ENCODE data around the gene CLEC12A. TPM values are rescaled to one million over a fixed set of nuclear protein-coding genes. Genes with fewer than 3 reads are reported as not detected.
A peak's percentile ranks its signal among the peaks of the same experiment; 100 is the strongest.

The CLEC12A gene
- 33.7 TPM for total RNA-seq

DNA sequence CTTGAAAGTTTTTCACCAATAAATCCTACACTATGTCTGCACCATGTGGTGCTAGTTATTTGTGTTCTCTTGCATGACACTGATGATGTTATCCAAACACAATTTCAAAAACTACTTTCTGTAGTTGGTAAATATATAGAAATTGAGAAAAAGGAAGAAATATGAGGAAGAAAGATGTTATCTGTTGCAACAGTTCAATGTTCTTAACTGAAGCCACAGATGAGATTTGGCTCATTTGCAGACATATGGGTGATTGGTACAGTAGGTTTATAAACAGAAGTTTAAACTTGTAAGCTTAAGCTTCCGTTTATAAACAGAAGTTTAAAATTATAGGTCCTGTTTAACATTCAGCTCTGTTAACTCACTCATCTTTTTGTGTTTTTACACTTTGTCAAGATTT, at the start of gene CLEC12A:
Gene CLEC12A (plus strand): TSS at position 229 of the 400 bp plus-strand sequence. CDS start 188 bp downstream, outside the sequence.
- Histone ChIP-seq H3K27me3 (ENCODE audit: insufficient read depth, low read length) (no peaks in the 10 kb centered on the region), H3K4me1 (ENCODE audit: insufficient read depth, low read length) (peaks cover 38% of the 10 kb centered on the region), H3K4me3 (ENCODE audit: low read length) (peak within 1 kb of the TSS; percentile 52), H3K9me3 (ENCODE audit: low read depth, low read length) (no peaks in the 10 kb centered on the region)

DNA sequence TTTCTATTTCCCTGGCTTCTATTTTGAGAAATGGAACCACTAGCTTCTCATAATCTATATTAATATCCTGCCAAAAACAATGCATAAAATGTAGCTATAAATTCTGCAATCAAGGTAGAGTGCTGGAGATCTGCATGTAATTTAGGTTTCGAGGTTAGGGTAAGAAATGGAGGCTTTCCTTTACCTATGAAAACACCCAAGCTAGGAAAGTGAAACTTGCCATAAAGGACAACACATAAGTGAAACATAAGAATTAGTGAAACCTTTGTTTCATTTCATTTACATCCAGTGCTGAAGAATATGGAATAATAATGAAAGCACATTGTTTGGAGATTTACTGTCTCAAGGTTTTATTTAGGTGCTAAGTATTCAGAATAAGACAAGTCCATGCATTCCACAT, 48.8 kb upstream of the CLEC12A start:
- H3K27me3 ChIP-seq (ENCODE audit: insufficient read depth, low read length): no peaks in the 10 kb centered on the region
- no peaks in the 10 kb centered on the region for H3K4me1 ChIP-seq (ENCODE audit: insufficient read depth, low read length)
- H3K4me3 ChIP-seq (ENCODE audit: low read length): no peak overlapping the region
- H3K9me3 ChIP-seq (ENCODE audit: low read depth, low read length): no peaks in the 10 kb centered on the region

DNA sequence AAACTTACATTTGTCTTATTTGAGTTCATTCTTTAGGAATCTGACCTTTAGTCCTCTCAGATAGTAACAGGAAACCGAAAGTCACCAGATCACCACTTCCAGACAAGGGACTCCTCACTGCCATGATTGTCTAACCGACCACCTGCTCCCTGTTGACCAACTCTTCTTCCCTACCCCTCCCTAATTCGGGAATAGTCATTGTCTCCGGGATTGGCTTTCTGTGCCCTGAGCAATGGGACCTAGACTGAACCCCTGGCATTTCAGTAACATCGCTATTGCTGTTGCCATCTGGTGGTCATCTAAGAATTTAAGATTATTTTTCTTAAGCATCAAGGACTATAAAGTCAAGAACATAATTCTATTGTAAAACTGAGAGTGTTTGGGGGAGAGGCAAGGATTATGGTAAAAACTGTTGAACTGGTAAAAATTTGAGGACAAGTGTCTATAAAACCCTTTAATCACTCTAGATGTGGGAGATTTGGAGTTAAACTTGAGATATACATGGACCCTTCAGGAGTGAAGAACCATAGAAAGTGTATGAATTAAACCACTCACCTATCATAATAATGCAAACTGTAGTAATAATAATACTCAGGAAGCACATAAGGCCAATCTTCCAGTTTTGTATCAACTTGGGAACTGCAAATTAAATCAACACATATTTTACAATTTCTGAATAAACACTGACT, 45.4 kb upstream of the CLEC12A start:
- Histone ChIP-seq H3K9me3 (ENCODE audit: low read depth, low read length) (no peaks in the 10 kb centered on the region), H3K4me1 (ENCODE audit: insufficient read depth, low read length) (no peaks in the 10 kb centered on the region), H3K27me3 (ENCODE audit: insufficient read depth, low read length) (no peaks in the 10 kb centered on the region), H3K4me3 (ENCODE audit: low read length) (peak overlapping the region; percentile 5)

DNA sequence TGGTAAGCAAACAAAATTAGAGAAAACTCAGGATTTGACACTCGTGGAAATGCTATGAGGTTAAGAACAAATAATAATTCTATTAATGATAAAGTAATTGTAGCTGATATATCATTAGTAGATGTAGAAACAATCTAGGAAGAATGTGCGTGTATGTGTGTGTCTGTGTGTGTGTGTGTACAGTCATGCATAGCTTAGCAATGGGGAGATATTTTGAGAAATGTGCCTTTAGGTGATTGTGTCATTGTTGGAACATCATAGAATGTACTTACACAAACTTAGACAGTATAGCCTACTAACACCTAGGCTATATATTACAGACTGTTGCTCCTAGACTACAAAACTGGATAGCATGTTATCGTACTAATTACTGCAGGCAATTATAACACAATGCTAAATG, 44.3 kb upstream of the CLEC12A start:
- no peaks in the 10 kb centered on the region for H3K9me3 ChIP-seq (ENCODE audit: low read depth, low read length)
- no peaks in the 10 kb centered on the region for H3K4me1 ChIP-seq (ENCODE audit: insufficient read depth, low read length)
- H3K4me3 ChIP-seq (ENCODE audit: low read length): no peak overlapping the region
- no peaks in the 10 kb centered on the region for H3K27me3 ChIP-seq (ENCODE audit: insufficient read depth, low read length)

DNA sequence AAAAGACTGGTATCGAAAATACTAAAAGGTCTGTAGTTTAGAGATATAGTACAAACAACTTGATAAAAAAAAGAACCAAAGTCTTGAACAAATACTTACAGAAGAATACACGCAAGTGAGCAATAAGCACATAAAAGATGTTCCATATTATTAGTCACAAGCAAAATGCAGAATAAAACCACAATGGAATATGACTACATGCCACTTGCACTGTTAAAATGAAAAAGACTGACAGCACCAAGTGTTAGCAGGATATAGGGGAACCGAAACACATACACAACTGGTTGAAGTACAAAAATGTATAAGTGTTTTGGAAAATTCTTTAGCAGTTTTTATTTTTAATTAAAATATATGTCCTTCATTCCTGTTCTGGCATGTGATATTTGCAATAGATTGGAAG, 42.6 kb upstream of the CLEC12A start:
- Histone ChIP-seq H3K4me1 (ENCODE audit: insufficient read depth, low read length) (no peaks in the 10 kb centered on the region), H3K27me3 (ENCODE audit: insufficient read depth, low read length) (no peaks in the 10 kb centered on the region), H3K4me3 (ENCODE audit: low read length) (no peak overlapping the region), H3K9me3 (ENCODE audit: low read depth, low read length) (no peaks in the 10 kb centered on the region)

DNA sequence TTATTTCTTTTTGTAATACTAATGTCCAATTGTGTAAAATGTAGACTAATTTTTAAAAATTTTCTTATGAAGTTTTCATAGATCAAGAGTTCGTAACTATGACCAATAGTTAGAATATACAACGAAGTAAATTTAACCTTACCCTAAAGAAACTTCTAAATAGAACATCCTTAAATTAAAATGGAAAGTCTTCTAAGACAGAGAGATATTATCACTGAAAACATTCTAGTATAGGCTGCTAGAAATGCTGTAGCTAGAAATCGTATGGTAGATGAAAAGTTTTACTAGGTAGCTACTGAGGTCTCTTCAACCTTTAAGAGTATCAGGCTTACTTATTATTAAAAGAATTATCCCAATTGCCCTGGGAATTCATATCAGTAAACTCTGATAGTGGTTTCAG, 40.0 kb upstream of the CLEC12A start:
- Histone ChIP-seq H3K4me1 (ENCODE audit: insufficient read depth, low read length) (no peaks in the 10 kb centered on the region), H3K4me3 (ENCODE audit: low read length) (no peak overlapping the region), H3K9me3 (ENCODE audit: low read depth, low read length) (no peaks in the 10 kb centered on the region), H3K27me3 (ENCODE audit: insufficient read depth, low read length) (no peaks in the 10 kb centered on the region)

DNA sequence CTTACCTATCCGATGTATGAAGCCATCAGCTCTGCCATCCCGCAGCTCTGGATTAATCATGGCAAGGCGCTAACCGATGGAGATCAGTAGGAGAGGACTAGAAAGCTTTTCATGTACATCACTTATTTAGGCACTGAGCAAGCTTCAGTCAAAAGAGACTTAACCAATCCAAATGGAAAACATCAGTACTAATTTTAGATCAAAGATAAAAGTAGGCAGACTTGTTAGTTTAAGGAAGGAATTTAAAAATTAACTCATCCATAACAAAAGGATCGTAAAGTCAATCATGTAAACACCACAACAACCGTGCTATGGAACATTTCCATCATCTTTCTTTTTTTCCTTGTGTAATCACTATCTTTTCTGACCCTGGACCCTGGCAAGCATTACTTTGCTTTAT, 38.9 kb upstream of the CLEC12A start, which contains the start of gene CLEC2A:
Gene CLEC2A (minus strand): TSS at position 101 of the 400 bp plus-strand sequence. CDS start 41 bp downstream, at position 60.
- H3K4me3 ChIP-seq (ENCODE audit: low read length): no peak within 1 kb of the TSS
- H3K9me3 ChIP-seq (ENCODE audit: low read depth, low read length): no peaks in the 10 kb centered on the region
- H3K27me3 ChIP-seq (ENCODE audit: insufficient read depth, low read length): no peaks in the 10 kb centered on the region
- no peaks in the 10 kb centered on the region for H3K4me1 ChIP-seq (ENCODE audit: insufficient read depth, low read length)

DNA sequence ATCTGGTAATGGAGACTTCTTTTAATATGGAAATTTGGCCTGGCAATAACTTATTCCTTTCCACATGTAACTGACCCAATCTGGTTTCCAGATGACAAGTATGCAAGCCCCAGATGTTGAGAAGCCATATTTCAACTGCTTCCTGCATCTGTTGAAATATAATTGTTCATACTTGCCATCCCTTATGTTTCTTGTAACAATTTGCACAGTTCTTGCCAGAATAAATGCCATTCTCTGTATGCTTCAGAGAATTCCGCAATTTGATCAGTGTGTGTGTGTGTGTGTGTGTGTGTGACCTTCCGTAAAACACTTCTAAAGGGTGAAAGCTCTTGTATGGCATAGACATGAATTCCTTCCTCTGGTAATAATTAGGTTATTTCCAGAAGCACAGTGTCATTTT, 37.3 kb upstream of the CLEC12A start:
- Histone ChIP-seq H3K9me3 (ENCODE audit: low read depth, low read length) (no peaks in the 10 kb centered on the region), H3K4me3 (ENCODE audit: low read length) (no peak overlapping the region), H3K27me3 (ENCODE audit: insufficient read depth, low read length) (no peaks in the 10 kb centered on the region), H3K4me1 (ENCODE audit: insufficient read depth, low read length) (no peaks in the 10 kb centered on the region)

DNA sequence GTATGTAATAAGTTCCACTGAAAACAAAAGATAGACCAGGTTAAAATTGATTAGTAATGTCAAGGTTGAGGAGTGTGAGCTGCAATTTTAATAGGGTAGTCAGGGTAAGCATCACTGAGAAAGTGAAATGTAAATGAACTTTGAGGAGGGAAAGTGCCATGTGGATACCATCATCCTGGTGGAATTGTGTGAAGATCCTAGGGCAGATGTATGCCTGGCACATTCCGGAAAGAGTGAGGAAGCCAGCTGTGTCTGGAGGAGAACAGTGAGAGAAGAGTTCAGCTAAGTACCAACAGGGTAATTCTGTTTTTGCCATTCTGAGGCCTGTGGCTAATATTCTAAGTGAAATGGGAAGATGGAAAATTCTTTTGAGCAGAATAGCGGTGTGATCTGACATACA, 36.2 kb upstream of the CLEC12A start:
- no peak overlapping the region for H3K4me3 ChIP-seq (ENCODE audit: low read length)

DNA sequence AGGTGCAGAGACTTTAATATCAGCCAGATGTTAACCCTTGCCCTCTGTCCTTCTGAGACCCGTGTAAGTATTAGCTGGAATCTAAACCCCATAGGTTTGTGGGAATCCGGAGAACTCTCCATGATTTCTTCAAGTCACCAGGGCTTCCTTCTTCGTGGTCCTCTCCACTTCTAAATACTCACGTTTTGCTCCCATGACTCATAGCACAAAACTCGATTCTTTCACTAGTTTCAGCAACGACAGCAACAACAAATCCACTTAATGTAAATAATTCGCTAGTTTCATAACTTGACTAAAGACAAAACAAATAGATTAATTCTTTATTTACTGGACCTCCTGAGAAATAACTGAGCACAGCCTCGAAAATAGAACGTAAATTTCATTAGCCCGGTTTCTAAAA, 34.6 kb upstream of the CLEC12A start:
- no peak overlapping the region for H3K4me3 ChIP-seq (ENCODE audit: low read length)
- H3K4me1 ChIP-seq (ENCODE audit: insufficient read depth, low read length): no peaks in the 10 kb centered on the region
- peaks cover 3% of the 10 kb centered on the region for H3K27me3 ChIP-seq (ENCODE audit: insufficient read depth, low read length)
- H3K9me3 ChIP-seq (ENCODE audit: low read depth, low read length): no peaks in the 10 kb centered on the region

More for the DNA sequence above, 36.2 kb upstream of the CLEC12A start:
- H3K9me3 ChIP-seq (ENCODE audit: low read depth, low read length): no peaks in the 10 kb centered on the region
- H3K4me1 ChIP-seq (ENCODE audit: insufficient read depth, low read length): no peaks in the 10 kb centered on the region
- no peaks in the 10 kb centered on the region for H3K27me3 ChIP-seq (ENCODE audit: insufficient read depth, low read length)

DNA sequence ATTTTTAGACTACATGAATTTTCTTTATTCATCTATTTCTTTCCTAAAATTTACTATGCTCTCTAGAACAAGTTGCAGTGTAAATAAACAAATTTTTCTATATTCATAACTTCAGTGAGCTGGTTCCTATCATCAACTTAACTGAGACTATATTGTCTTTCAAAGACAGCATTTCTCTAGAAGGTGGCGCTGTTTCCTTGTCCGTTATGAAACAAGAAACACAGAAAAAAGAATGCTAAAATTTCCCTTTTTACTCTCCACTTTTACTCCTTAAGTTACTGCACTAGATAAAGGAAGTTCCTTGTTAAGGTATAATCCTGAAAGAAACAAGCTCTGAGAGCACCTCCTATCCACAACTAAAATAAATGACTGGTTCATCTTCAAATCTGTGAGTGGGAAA, 30.8 kb upstream of the CLEC12A start:
- peaks cover 3% of the 10 kb centered on the region for H3K27me3 ChIP-seq (ENCODE audit: insufficient read depth, low read length)
- no peak overlapping the region for H3K4me3 ChIP-seq (ENCODE audit: low read length)
- H3K4me1 ChIP-seq (ENCODE audit: insufficient read depth, low read length): peaks cover 19% of the 10 kb centered on the region
- H3K9me3 ChIP-seq (ENCODE audit: low read depth, low read length): no peaks in the 10 kb centered on the region

DNA sequence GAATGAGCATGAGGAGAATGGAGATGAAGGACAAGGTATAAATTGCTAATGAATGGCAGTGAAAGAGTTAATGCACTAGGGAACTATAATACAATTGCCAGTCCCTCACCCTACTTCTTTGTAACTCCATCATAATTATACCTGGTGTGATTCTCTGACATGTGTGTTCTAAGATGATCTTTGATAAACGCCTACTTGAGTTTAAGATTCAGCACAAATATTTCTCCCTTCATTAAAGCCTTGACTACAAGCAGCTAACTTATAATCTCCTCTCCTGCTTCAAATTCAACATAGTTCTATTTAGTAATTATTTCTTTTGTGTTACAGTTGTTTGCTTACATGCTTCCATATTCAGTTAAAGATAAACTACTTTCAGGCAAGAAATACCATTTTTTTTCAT, 29.4 kb upstream of the CLEC12A start:
- Histone ChIP-seq H3K4me3 (ENCODE audit: low read length) (no peak overlapping the region), H3K27me3 (ENCODE audit: insufficient read depth, low read length) (peaks cover 3% of the 10 kb centered on the region), H3K9me3 (ENCODE audit: low read depth, low read length) (no peaks in the 10 kb centered on the region), H3K4me1 (ENCODE audit: insufficient read depth, low read length) (peaks cover 34% of the 10 kb centered on the region)

DNA sequence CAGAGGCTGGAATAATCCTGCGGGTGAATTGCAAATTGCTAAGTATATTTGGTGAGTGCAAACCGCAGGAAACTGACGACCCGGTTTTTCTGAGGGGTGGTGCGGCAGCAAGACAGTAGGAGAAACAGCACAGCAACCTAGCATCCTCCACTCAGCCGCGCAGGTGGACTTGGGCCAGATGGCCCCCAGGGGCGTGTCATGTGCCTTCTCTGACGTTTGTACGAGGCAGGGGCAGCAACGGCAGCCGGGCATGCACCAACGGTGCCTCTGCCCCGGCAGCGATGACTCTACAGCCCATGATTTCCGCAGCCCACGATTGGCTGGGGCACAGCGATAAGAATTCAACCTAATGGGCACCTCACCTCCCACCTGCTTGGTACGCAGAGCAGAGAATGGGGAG, 28.0 kb upstream of the CLEC12A start:
- Histone ChIP-seq H3K9me3 (ENCODE audit: low read depth, low read length) (no peaks in the 10 kb centered on the region), H3K4me3 (ENCODE audit: low read length) (peak overlapping the region; percentile 30), H3K27me3 (ENCODE audit: insufficient read depth, low read length) (peaks cover 3% of the 10 kb centered on the region), H3K4me1 (ENCODE audit: insufficient read depth, low read length) (peaks cover 48% of the 10 kb centered on the region)

DNA sequence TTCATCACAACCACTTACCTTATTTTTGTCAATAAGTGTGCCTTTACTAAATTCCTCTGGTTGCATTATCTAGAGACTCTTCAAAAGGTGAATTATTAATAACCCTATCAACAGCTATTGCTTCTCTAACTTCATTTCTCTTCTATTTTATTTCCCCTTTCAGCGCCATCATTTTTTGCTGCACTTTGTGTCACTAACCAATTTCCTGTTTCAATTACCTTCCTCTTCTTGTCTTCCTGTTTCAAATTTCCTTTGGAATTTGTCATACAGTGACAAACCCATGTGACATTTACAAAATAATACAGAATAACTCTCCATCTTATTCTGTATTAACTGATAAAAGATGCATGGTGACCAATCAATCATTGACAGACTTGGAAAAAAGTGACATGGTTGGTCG, 26.8 kb upstream of the CLEC12A start:
- H3K9me3 ChIP-seq (ENCODE audit: low read depth, low read length): no peaks in the 10 kb centered on the region
- peaks cover 3% of the 10 kb centered on the region for H3K27me3 ChIP-seq (ENCODE audit: insufficient read depth, low read length)
- H3K4me1 ChIP-seq (ENCODE audit: insufficient read depth, low read length): peaks cover 58% of the 10 kb centered on the region
- no peak overlapping the region for H3K4me3 ChIP-seq (ENCODE audit: low read length)

DNA sequence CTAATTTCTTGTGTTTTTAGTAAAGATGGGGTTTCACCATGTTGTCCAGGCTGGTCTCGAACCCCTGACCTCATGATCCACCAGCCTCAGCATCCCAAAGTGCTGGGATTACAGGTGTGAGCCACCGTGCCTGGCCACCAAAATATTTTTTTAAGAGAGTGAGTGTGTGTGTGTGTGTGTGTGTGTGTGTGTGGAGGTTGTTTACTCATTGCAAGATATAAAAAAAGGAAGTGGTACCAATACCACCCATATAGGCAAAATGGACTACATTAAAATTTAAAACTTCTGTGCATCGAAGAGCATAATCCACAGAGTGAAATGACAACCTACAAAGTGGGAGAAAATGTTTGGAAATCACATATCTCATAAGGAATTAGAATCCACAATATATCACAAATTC, 23.5 kb upstream of the CLEC12A start:
- Histone ChIP-seq H3K4me3 (ENCODE audit: low read length) (no peak overlapping the region), H3K9me3 (ENCODE audit: low read depth, low read length) (no peaks in the 10 kb centered on the region), H3K27me3 (ENCODE audit: insufficient read depth, low read length) (no peaks in the 10 kb centered on the region), H3K4me1 (ENCODE audit: insufficient read depth, low read length) (peaks cover 81% of the 10 kb centered on the region)

DNA sequence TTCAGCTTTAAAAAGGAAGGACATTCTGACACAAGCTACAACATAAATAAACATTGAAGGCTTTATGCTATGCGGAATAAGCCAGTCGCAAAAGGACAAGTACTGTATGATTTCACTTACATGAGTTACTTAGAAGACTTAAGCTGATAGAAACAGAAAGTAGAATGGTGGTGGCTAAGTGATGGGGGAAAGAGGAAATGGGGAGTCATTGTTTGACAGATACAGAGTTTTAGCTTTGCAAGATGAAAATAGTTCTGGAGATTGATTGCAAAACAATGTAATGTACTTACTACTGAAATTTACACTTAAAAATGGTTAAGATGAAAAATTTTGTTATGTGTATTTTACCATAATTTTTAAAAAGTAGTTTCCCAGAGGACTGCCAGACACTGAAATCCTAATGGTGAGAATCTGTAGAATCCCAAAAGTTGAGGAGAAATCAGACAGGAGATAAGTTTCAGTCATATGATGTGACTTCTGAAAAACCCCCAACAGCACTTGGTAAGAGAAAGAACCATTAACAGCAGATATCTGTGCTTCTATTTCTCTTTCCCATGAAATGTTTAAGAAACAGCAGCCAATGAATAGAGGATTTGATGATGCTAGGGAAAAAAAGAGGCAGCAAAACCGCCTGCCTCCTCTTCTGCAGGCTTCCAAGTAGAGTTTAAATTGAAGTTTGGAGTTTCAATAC, 22.5 kb upstream of the CLEC12A start:
- Histone ChIP-seq H3K4me1 (ENCODE audit: insufficient read depth, low read length) (peaks cover 73% of the 10 kb centered on the region), H3K4me3 (ENCODE audit: low read length) (no peak overlapping the region), H3K9me3 (ENCODE audit: low read depth, low read length) (no peaks in the 10 kb centered on the region), H3K27me3 (ENCODE audit: insufficient read depth, low read length) (no peaks in the 10 kb centered on the region)
